T-cell (primary cell): ENCODE results near the gene PCDHA3. TPM values are rescaled to one million over a fixed set of nuclear protein-coding genes. Genes with fewer than 3 reads are reported as not detected.

Source experiments
- ATAC-seq, 4 experiments: fragments of 200-7000 bp in 3 of 4; fragments of 150-1000 bp in 1 of 4; cut with Tn5 transposase; replicated peaks in 1 of 4; 1 replicate in 3 of 4; 2 replicates in 1 of 4; pipeline ENCODE4 v1.10.0; 2021; ENCODE audit warnings: moderate library complexity in 3 of 4, mild to moderate bottlenecking in 2 of 4, moderate number of reproducible peaks in 1 of 4
- CTCF ChIA-PET, 2 donors: fragments of 300-600 bp; sonication (Branson Sonifier 250); formaldehyde crosslinking; loops; one replicate each; lab custom pipeline; 2022; ENCODE audit warnings: antibody characterized with exemption in 2 of 2; lab: Charles Lee
- POLR2A ChIA-PET, 2 donors: fragments of 300-600 bp; sonication (Branson Sonifier 250); formaldehyde crosslinking; loops; one replicate each; lab custom pipeline; 2022; ENCODE audit warnings: antibody characterized with exemption in 2 of 2; lab: Charles Lee
- DNase-seq, 35 experiments: peaks; one replicate each; pipeline versions ENCODE4 v3.0.0 to v3.0.0-alpha.2; 2013 to 2023
- H3K27ac ChIP-seq: one replicate; pipeline ENCODE4 v1.5.1; 2013; ENCODE audit warnings: low read length
- H3K27me3 ChIP-seq, 2 experiments: replicated peaks in 1 of 2; 1 replicate in 1 of 2; 2 replicates in 1 of 2; pipeline versions ENCODE4 v1.6.1 to v1.7.0; 2013; ENCODE audit warnings: low read length in 1 of 2, mixed read lengths in 1 of 2; ENCODE audit not compliant: control insufficient read depth in 2 of 2, insufficient read depth in 2 of 2; ENCODE audit errors: extremely low read depth in 1 of 2
- H3K36me3 ChIP-seq, 2 donors: 1 replicate in 1 of 2; 2 replicates in 1 of 2; pipeline versions ENCODE4 v1.6.1 to v1.7.0; 2013; ENCODE audit warnings: low read length in 1 of 2; ENCODE audit not compliant: control insufficient read depth in 2 of 2, insufficient read depth in 1 of 2; ENCODE audit errors: extremely low read depth in 1 of 2
- H3K4me1 ChIP-seq, 2 experiments: 1 replicate in 1 of 2; 2 replicates in 1 of 2; pipeline versions ENCODE4 v1.6.1 to v1.7.0; 2013; ENCODE audit warnings: low read length in 2 of 2, mixed read lengths in 1 of 2; ENCODE audit not compliant: insufficient read depth in 2 of 2, control insufficient read depth in 1 of 2; ENCODE audit errors: extremely low read depth in 1 of 2
- H3K4me3 ChIP-seq, 2 donors: 1 replicate in 1 of 2; 2 replicates in 1 of 2; pipeline versions ENCODE4 v1.5.1 to v1.7.0; 2013; ENCODE audit warnings: mild to moderate bottlenecking in 2 of 2, low read length in 1 of 2, moderate library complexity in 1 of 2; ENCODE audit not compliant: control insufficient read depth in 1 of 2; ENCODE audit errors: extremely low read depth in 1 of 2
- H3K9me3 ChIP-seq: 2 replicates; pipeline ENCODE4 v1.7.0; 2013
- H3K27ac Mint-ChIP-seq, 2 donors: one replicate each; pipeline ENCODE4 v1.8.0; 2020 to 2021; ENCODE audit warnings: mild to moderate bottlenecking in 2 of 2, mixed read lengths in 2 of 2
- H3K27me3 Mint-ChIP-seq, 2 donors: one replicate each; pipeline ENCODE4 v1.8.0; 2021 to 2022; ENCODE audit warnings: mixed read lengths in 2 of 2
- H3K36me3 Mint-ChIP-seq: one replicate; pipeline ENCODE4 v1.8.0; 2021; ENCODE audit warnings: mixed read lengths
- H3K4me1 Mint-ChIP-seq, 3 donors: one replicate each; pipeline ENCODE4 v1.8.0; 2020 to 2022; ENCODE audit warnings: mixed read lengths in 3 of 3, mild to moderate bottlenecking in 1 of 3
- H3K4me3 Mint-ChIP-seq, 3 donors: one replicate each; pipeline ENCODE4 v1.8.0; 2020 to 2022; ENCODE audit warnings: mild to moderate bottlenecking in 3 of 3, mixed read lengths in 3 of 3, moderate library complexity in 3 of 3
- H3K9me3 Mint-ChIP-seq, 3 donors: one replicate each; pipeline ENCODE4 v1.8.0; 2020 to 2022; ENCODE audit warnings: mixed read lengths in 3 of 3
- WGBS: methylation state at CpG from one replicate; pipeline ENCODE4 v1.1.5; 2013; ENCODE audit warnings: missing lambda C conversion rate; ENCODE audit not compliant: insufficient coverage; 5-methylcytosine and 5-hydroxymethylcytosine counted together
- total RNA-seq, 35 experiments: library from RNA in 6 of 35; stranded (reverse) in 6 of 35; fragments of 120-200 nt in 1 of 35; gene quantifications; one replicate each; pipeline versions ENCODE4 v1.2.1 to v1.2.4 and lab custom pipeline; 2013 to 2026

Gene PCDHA3
- total RNA-seq, result not detected
- total RNA-seq (2013), result not detected
- total RNA-seq (lab: John Stamatoyannopoulos, UW), result 0 to 0.08 (median 0) reads per million in 29 experiments

DNA sequence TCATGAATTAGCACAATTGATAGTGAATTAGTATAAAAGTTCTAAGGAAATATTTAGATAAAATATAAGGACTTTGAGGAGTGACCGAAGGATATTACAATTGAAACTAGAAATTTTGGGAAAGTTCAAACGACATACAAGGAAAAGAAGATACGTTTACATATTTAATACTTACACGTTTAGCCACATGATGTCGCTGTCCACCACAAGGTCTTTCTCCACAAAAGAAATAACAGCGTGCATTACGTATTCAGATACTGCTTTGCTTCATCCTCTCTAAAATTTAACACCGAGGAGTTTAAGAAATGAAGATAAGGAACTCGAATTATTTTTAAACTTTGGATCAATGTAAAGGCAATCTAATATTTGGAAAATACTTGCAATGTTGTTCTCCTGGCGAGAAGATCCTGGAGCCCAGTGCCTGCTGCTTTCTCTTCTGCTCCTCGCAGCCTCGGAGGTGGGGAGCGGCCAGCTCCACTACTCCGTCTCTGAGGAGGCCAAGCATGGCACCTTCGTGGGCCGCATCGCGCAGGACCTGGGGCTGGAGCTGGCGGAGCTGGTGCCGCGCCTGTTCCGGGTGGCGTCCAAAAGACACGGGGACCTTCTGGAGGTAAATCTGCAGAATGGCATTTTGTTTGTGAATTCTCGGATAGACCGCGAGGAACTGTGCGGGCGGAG is at the start of gene PCDHA3:
Gene PCDHA3 (plus strand): TSS at position 242 of the 678 bp plus-strand sequence.
- ChIA-PET POLR2A (no interaction called here), CTCF (no interaction called here)
- Mint-ChIP-seq H3K4me3 (no peak within 1 kb of the TSS), H3K27me3 (peaks cover 17 to 22% of the 10 kb centered on the region in 2 donors), H3K27ac (no peak within 1 kb of the TSS), H3K4me1 (no peaks in the 10 kb centered on the region), H3K9me3 (peaks cover 9 to 31% (median 25%) of the 10 kb centered on the region in 3 donors), H3K36me3 (no peaks in the 10 kb centered on the region)
- no peaks in the 10 kb centered on the region for H3K36me3 ChIP-seq
- DNase-seq (no peak), ATAC-seq (no peak)
- H3K27ac ChIP-seq, result no peak within 1 kb of the TSS
- WGBS, result 48% methylated on average over 20 of the region's 29 CpGs
- no peaks in the 10 kb centered on the region for H3K4me1 ChIP-seq
- peaks cover 0 to 27% of the 10 kb centered on the region in 2 experiments for H3K27me3 ChIP-seq
- H3K9me3 ChIP-seq, result peaks cover 4% of the 10 kb centered on the region
- no peak within 1 kb of the TSS for H3K4me3 ChIP-seq

DNA sequence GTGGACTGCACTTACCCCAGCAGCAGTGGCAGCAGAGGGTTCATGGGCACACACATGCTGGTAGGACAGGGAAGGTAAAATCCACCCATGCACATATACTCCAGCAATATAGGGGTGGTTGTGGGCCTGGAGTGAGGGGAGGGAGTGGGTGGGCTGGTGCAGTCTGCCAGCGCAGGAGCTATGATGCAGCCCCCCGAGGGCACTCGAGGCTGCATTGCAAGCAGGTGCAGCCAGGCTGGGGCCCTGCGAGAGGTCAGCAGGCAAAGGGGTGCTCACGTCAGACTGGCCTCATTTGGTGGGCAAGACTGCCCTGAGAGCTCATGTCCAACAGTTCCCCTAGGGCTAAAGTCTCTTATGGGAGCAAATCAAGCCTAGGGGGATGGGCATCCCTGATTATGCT is 47.3 kb upstream of the PCDHA3 start:
- Mint-ChIP-seq H3K27me3 (peaks cover 6 to 22% of the 10 kb centered on the region in 2 donors), H3K4me1 (no peaks in the 10 kb centered on the region), H3K27ac (no peak overlapping the region), H3K4me3 (no peak overlapping the region), H3K36me3 (peaks cover 3% of the 10 kb centered on the region), H3K9me3 (peaks cover 57 to 82% (median 71%) of the 10 kb centered on the region in 3 donors)
- H3K9me3 ChIP-seq, result no peaks in the 10 kb centered on the region
- H3K27me3 ChIP-seq, result peaks cover 0 to 12% of the 10 kb centered on the region in 2 experiments
- no peak overlapping the region for H3K4me3 ChIP-seq
- ChIA-PET POLR2A (no interaction called here), CTCF (no interaction called here)
- 67% methylated on average over 5 of the region's 5 CpGs for WGBS
- no peak overlapping the region for H3K27ac ChIP-seq
- H3K36me3 ChIP-seq, result no peaks in the 10 kb centered on the region
- ATAC-seq (no peak), DNase-seq (no peak)
- no peaks in the 10 kb centered on the region for H3K4me1 ChIP-seq

DNA sequence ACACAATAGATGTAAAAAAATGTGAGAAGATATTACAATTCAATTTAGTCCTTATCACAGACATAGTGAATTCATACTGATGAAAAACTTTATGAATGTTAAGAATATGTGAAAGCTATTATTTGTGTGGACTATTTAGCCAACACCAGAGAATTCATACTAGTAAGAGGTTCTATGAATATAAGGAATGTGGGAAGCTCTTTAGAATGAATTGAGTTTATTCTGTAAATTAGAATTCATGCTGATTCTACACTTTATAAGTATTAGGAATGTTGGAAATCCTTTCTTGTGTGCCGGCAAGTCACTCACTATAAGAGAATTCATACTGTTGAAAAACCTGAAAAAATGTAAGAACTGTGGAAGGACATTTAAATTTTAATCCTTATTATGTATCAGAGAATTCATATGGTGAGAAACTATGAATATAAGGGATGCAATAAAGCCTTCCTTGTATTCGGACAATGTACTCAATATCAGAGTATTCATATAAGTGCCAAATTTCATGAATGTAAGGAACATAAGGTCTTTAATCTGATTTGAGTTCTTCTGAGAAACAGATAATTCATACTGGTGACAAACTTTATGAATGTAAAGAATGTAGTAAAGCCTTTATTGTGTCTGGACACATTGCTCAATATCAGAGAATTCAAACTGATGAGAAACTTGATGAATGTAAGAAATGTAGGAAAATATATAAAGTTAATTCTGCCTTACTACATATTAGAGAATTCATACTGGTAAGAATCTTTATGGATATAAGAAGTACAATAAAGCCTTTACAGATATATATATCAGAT is 36.5 kb upstream of the PCDHA3 start:
- Mint-ChIP-seq H3K36me3 (peaks cover 23% of the 10 kb centered on the region), H3K27me3 (no peaks in the 10 kb centered on the region), H3K27ac (no peak overlapping the region), H3K9me3 (peaks cover 14 to 53% (median 45%) of the 10 kb centered on the region in 3 donors), H3K4me3 (no peak overlapping the region), H3K4me1 (no peaks in the 10 kb centered on the region)
- no peak overlapping the region for H3K4me3 ChIP-seq
- no peaks in the 10 kb centered on the region for H3K4me1 ChIP-seq
- ATAC-seq, result no peak
- ChIA-PET POLR2A (no interaction called here), CTCF (no interaction called here)
- no peak overlapping the region for H3K27ac ChIP-seq
- no peak for DNase-seq
- no CpG with 5 or more reads among the region's 2 CpGs for WGBS
- peaks cover 17% of the 10 kb centered on the region for H3K9me3 ChIP-seq
- no peaks in the 10 kb centered on the region for H3K36me3 ChIP-seq
- no peaks in the 10 kb centered on the region for H3K27me3 ChIP-seq

DNA sequence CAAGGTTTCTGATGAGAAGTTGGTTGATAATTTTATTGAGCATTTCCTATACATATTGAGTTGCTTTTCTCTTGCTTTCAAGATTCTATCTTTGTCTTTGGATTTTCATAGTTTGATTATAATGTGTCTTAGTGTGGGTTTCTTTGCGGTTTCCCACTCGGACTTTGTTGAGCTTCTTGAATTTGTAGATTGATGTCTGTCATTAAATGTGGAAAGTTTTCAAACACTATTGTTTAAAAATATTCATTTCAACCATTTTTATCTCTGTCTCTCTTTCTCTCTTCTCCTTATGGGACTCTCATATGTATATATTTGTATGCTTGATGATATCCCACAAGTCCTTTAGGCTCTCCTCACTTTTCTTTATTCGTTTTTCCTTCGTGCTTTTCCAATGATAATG is 33.4 kb upstream of the PCDHA3 start:
- Histone ChIP-seq H3K4me3 (no peak overlapping the region), H3K9me3 (peaks cover 17% of the 10 kb centered on the region), H3K27me3 (no peaks in the 10 kb centered on the region), H3K4me1 (no peaks in the 10 kb centered on the region), H3K27ac (no peak overlapping the region), H3K36me3 (no peaks in the 10 kb centered on the region)
- peaks cover 18% of the 10 kb centered on the region for H3K36me3 Mint-ChIP-seq
- no CpG with 5 or more reads among the region's 4 CpGs for WGBS
- CTCF ChIA-PET, result no interaction called here
- no peaks in the 10 kb centered on the region for H3K27me3 Mint-ChIP-seq
- H3K4me1 Mint-ChIP-seq, result no peaks in the 10 kb centered on the region
- H3K4me3 Mint-ChIP-seq, result peak overlapping the region in 1 of 3 donors; percentile 10
- no peak overlapping the region for H3K27ac Mint-ChIP-seq
- peaks cover 21 to 61% (median 43%) of the 10 kb centered on the region in 3 donors for H3K9me3 Mint-ChIP-seq
- POLR2A ChIA-PET, result no interaction called here
- ATAC-seq, result no peak
- no peak for DNase-seq

DNA sequence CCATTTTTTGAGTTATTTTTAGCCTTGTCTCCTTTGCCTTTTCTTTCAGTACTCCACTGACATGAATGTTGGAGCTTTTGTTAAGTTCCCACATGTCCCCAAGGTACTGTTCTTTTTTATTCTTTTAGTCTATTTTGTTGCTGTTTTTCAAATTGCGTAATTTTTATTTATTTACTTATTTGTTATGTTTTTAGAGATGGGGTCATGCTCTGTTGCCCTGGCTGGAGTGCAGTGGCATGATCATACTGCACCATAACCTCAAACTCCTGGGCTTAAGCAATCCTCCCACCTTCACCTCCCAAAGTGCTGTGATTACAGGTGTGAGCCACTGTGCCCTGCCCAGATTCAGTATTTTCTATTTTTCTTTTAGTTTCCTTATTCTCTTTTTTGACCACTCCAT is 20.3 kb upstream of the PCDHA3 start:
- ChIA-PET POLR2A (no interaction called here), CTCF (no interaction called here)
- DNase-seq (no peak), ATAC-seq (no peak)
- Mint-ChIP-seq H3K4me1 (no peaks in the 10 kb centered on the region), H3K4me3 (no peak overlapping the region), H3K36me3 (peaks cover 6% of the 10 kb centered on the region), H3K27me3 (peaks cover 5 to 9% of the 10 kb centered on the region in 2 donors), H3K27ac (no peak overlapping the region), H3K9me3 (peaks cover 34 to 74% (median 48%) of the 10 kb centered on the region in 3 donors)
- Histone ChIP-seq H3K4me3 (no peak overlapping the region), H3K36me3 (no peaks in the 10 kb centered on the region), H3K9me3 (no peaks in the 10 kb centered on the region), H3K4me1 (no peaks in the 10 kb centered on the region), H3K27ac (no peak overlapping the region), H3K27me3 (peaks cover 0 to 15% of the 10 kb centered on the region in 2 experiments)
- WGBS, result no CpG with 5 or more reads among the region's 1 CpG

DNA sequence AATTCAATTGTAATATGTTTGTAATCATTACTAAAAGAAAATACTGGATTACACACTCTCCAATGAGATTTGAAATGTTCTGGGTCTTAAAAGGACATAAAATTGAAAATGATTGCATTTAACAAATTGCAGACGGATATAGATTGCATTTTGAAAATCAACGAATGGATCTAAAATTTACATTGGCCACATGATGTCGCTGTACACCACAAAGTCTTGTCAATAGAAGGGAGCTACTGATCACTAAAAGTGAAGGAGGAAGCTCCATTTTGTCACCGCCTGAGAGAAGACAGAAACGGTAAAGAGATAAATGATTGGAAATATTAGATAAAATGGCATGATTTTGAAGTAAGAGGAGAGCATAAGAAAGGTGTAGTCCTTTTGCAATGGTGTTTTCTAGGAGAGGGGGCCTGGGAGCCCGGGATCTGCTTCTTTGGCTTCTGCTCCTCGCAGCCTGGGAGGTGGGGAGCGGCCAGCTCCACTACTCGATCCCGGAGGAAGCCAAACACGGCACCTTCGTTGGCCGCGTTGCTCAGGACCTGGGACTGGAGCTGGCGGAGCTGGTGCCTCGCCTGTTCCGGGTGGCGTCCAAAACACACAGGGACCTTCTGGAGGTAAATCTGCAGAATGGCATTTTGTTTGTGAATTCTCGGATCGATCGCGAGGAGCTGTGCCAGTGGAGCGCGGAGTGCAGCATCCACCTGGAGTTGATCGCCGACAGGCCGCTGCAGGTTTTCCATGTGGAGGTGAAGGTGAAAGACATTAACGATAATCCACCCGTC is 14.8 kb upstream of the PCDHA3 start, which contains the start of gene PCDHA1:
Gene PCDHA1 (plus strand): TSS at position 236 of the 782 bp plus-strand sequence.
- peaks cover 2 to 31% of the 10 kb centered on the region in 2 experiments for H3K27me3 ChIP-seq
- CTCF ChIA-PET, result no interaction called here
- no peaks in the 10 kb centered on the region for H3K36me3 ChIP-seq
- 35% methylated on average over 19 of the region's 29 CpGs for WGBS
- no peak within 1 kb of the TSS for H3K4me3 Mint-ChIP-seq
- H3K4me1 Mint-ChIP-seq, result no peaks in the 10 kb centered on the region
- H3K4me1 ChIP-seq, result no peaks in the 10 kb centered on the region
- no peak for DNase-seq
- peaks cover 14 to 45% (median 39%) of the 10 kb centered on the region in 3 donors for H3K9me3 Mint-ChIP-seq
- POLR2A ChIA-PET, result interaction anchor here in 1 of 2 donors (0.7 kb wide), 1 partner anchor 754 kb away, joined by 3 read pairs; no protein-coding TSS in a partner anchor
- peaks cover 8% of the 10 kb centered on the region for H3K36me3 Mint-ChIP-seq
- no peak within 1 kb of the TSS for H3K27ac Mint-ChIP-seq
- peak within 1 kb of the TSS in 1 of 2 donors; percentile 46 for H3K4me3 ChIP-seq
- ATAC-seq, result no peak
- H3K27me3 Mint-ChIP-seq, result peaks cover 16 to 27% of the 10 kb centered on the region in 2 donors
- no peak within 1 kb of the TSS for H3K27ac ChIP-seq
- H3K9me3 ChIP-seq, result peaks cover 5% of the 10 kb centered on the region
